Measurements from ENCODE around the gene CASP1. TPM values are rescaled to one million over a fixed set of nuclear protein-coding genes. Genes with fewer than 3 reads are reported as not detected.

CASP1 gene
- total RNA-seq, 1 experiment from 2014 or later: not detected

DNA sequence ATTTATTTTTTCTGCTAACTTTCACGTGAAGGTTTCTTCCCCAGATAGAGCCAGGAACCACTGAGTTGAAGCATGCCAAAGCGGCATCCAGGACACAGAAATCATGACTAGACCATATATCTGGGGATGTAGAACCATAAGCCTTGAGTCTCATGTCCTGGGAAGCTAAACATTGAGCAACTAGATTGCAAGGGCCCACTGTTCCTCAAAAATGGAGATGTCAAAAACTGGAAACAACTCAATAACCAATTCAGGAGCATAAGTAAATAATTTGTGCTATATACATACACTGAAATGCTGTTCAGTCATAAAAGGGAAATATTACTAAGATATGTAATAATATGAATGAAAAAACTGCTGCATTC lies 39.2 kb upstream of the CASP1 start:
- no peak overlapping the region for H3K18ac ChIP-seq (ENCODE audit: insufficient read length, low read depth, low read length)
- no peak overlapping the region for H3K14ac ChIP-seq (ENCODE audit: insufficient read depth, low read length)
- no peaks in the 10 kb centered on the region for H3K9me3 Mint-ChIP-seq
- H2BK120ac ChIP-seq (ENCODE audit: low read depth, low read length, poor library complexity, severe bottlenecking): no peak overlapping the region
- no peak overlapping the region for H2AFZ ChIP-seq (ENCODE audit: low read length)
- peaks cover 0 to 7% of the 10 kb centered on the region in 2 experiments; a peak in 2 of 4 replicates for H3K4me1 Mint-ChIP-seq
- no peak overlapping the region for H3K4me3 Mint-ChIP-seq
- no peak overlapping the region for H2BK12ac ChIP-seq (ENCODE audit: insufficient read length, low read depth, low read length)
- DNase-seq: no peak
- no peak overlapping the region for H2BK5ac ChIP-seq (ENCODE audit: insufficient read length, low read length)
- no peak overlapping the region for H2AK5ac ChIP-seq (ENCODE audit: insufficient read length, low read length)
- no peaks in the 10 kb centered on the region for H3K27me3 Mint-ChIP-seq (ENCODE audit: low read depth)
- no peaks in the 10 kb centered on the region for H3K27me3 ChIP-seq (ENCODE audit: insufficient read depth, low read length)
- H3K56ac ChIP-seq (ENCODE audit: insufficient read length, low read depth, low read length): no peak overlapping the region
- no peaks in the 10 kb centered on the region for H3K36me3 Mint-ChIP-seq (ENCODE audit: insufficient read depth in 1 of 3, low read depth in 3 of 3)
- no peak overlapping the region for H4K8ac ChIP-seq (replicated peaks; ENCODE audit: insufficient read length, low read depth, low read length)
- no peaks in the 10 kb centered on the region for H3K4me1 ChIP-seq (ENCODE audit: insufficient read depth, low read length)
- H3K27ac Mint-ChIP-seq: no peak overlapping the region
- H3K23ac ChIP-seq (ENCODE audit: insufficient read length, low read depth, low read length): no peak overlapping the region
- no peaks in the 10 kb centered on the region for H3K9me3 ChIP-seq (ENCODE audit: control insufficient read depth, low read depth, low read length)
- H2BK15ac ChIP-seq (ENCODE audit: low read depth, low read length): no peak overlapping the region
- no peaks in the 10 kb centered on the region for H4K20me1 ChIP-seq (ENCODE audit: control insufficient read depth, insufficient read depth, insufficient read length)
- TF ChIP-seq, protein P1, sequence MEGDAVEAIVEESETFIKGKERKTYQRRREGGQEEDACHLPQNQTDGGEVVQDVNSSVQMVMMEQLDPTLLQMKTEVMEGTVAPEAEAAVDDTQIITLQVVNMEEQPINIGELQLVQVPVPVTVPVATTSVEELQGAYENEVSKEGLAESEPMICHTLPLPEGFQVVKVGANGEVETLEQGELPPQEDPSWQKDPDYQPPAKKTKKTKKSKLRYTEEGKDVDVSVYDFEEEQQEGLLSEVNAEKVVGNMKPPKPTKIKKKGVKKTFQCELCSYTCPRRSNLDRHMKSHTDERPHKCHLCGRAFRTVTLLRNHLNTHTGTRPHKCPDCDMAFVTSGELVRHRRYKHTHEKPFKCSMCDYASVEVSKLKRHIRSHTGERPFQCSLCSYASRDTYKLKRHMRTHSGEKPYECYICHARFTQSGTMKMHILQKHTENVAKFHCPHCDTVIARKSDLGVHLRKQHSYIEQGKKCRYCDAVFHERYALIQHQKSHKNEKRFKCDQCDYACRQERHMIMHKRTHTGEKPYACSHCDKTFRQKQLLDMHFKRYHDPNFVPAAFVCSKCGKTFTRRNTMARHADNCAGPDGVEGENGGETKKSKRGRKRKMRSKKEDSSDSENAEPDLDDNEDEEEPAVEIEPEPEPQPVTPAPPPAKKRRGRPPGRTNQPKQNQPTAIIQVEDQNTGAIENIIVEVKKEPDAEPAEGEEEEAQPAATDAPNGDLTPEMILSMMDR (conservative IDR thresholded peaks at IDR 0.05): no peak
- no peak overlapping the region for H4K91ac ChIP-seq (ENCODE audit: insufficient read length, low read depth, low read length)
- no peak overlapping the region for H3K4ac ChIP-seq (ENCODE audit: low read depth, low read length)
- no peak overlapping the region for H4K5ac ChIP-seq (ENCODE audit: insufficient read length, low read depth, low read length)
- no CpG with 5 or more reads among the region's 2 CpGs for WGBS (ENCODE audit: extremely low coverage, insufficient read length, low lambda C conversion rate)
- no peak overlapping the region for H3K4me2 ChIP-seq (ENCODE audit: insufficient read depth, insufficient read length, low read length)
- no peak overlapping the region for H3T11ph ChIP-seq (ENCODE audit: low read length)
- no peak overlapping the region for H3K9ac ChIP-seq (ENCODE audit: extremely low read depth, insufficient read length, low read length)
- no peak overlapping the region for H2BK20ac ChIP-seq (ENCODE audit: low read depth, low read length, poor library complexity, severe bottlenecking)
- no peaks in the 10 kb centered on the region for H3K79me1 ChIP-seq (ENCODE audit: insufficient read depth, low read depth, low read length, poor library complexity, severe bottlenecking)
- no peaks in the 10 kb centered on the region for H3K23me2 ChIP-seq (ENCODE audit: insufficient read length, low read depth, low read length, poor library complexity, severe bottlenecking)
- H3K27ac ChIP-seq (ENCODE audit: insufficient read length, low read depth, low read length): no peak overlapping the region
- H3K79me2 ChIP-seq (ENCODE audit: insufficient read depth, low read length): no peaks in the 10 kb centered on the region

Measured in H9 (cell line).